G401 (cell line): Measurements from ENCODE around the gene DENND1C. TPM values are rescaled to one million over a fixed set of nuclear protein-coding genes. Genes with fewer than 3 reads are reported as not detected.
"Not testable (repeated sequence)": the region's sequence is repeated elsewhere in the genome, so short reads cannot be mapped to it uniquely, and the experiment has no call there.

Experiments used
- DNase-seq: peaks from one replicate; pipeline ENCODE4 v3.0.0-alpha.2; 2015; ENCODE audit warnings: low spot score
- in situ Hi-C: cut with HindIII; loops from 2 replicates; pipeline ENCODE4 v1.10.0; 2016; ENCODE audit warnings: low sequenced_read_pairs, mixed read lengths
- total RNA-seq: library from RNA; depleted of rRNA; stranded (reverse); fragments of >200 nt; shearing (Covaris generic); gene quantifications from 2 replicates; pipeline ENCODE4 v1.2.3, GENCODE V29; 2014; rRNA removed

DENND1C gene
- total RNA-seq, 1 experiment from 2014 or later = not detected

DNA sequence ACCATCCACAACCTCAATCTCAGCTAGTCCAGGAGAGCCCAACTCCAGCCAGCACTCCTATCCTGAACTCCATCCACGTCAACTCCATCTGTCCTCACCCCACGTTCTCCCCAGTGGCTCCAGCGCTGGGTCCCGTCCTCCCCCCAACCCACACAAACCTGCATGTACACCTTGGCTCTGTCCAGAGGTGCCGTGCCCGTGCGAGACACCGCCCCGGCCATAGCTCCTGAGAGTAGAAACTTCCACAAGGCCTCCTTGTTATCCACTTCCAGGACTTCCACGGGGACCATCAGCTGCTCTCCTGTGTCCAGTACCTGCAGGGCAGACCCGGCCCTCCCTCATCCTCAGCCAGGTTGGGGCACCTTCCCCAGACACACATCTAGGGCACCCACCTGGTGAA, 49.7 kb downstream of the DENND1C start:
- DNase-seq = no peak
- in situ Hi-C loops = no loop called here

GRCh38 chr19:6429419-6430221, 52.0 kb downstream of the DENND1C start:
- DNase-seq = no peak
- in situ Hi-C loops = no loop called here

DNA sequence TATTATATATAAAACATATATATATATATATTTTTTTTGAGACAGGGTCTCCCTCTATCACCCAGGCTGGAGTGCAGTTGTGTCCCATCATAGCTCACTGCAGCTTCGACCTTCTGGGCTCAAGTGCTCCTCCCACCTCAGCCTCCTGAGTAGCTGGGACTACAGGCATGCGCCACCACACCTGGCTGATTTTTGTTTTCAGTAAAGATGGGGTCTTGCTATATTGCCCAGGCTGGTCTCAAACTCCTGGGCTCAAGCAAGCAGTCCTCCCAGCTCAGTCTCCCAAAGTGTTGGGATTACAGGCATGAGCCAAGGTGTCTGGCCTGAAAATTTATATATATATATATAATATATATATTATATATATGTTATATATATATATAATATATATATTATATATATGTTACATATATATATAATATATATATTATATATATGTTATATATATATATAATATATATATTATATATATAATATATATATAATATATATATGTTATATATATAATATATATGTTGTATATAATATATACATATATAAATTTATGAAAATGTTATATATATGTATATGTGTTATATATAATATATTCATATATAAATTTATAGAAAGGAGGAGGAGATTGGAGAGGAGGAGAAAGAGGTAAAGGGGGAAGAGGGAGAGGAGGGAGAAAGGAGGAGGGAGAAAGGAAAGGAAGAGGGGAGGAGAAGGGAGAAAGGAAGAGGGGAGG, 52.7 kb downstream of the DENND1C start:
- in situ Hi-C loops, DNase-seq: not testable (repeated sequence)

GRCh38 chr19:6427131-6427530, 54.5 kb downstream of the DENND1C start:
- in situ Hi-C loops = no loop called here
- no peak for DNase-seq

- no peak for DNase-seq
- in situ Hi-C loops = no loop called here
These were observed 55.6 kb downstream of the DENND1C start for GRCh38 chr19:6425732-6426620.

DNA sequence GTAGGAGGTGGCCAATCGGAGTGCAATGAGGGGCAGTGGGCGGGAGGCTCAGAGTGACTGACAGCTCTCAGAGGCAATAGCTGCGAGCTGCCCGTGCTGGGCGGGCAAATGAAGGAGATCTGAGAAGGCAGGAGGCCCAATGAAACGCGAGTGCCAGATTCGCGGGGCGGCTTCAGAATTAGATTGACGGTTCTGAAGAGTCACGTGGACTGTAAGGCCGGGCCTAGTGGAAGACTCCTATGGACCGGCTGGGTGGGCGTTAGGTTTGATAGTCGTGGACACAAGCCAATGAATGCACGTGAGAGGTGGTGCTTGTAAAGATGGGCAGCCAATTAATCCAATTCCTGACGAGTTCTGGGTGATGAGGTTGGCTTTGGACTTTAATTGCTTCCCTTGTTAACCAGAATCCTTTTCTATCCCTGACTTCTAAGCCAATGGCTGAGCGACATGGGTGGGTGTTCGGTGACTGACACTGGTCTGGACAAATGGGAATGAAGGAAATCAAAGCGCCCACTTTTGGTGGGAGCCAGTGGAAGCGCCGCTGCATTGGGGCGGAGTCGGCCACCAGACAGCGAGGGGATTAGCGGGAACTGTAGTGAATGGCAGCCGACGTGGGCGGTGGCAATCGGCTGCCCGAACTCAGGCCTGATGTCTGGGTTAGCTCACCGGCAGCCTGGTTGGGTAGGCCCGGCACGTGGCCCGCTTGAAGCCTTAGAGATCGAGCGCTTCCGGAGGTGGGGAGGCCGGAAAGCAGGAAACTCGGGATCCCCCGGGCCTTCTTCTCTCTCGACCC, 56.5 kb downstream of the DENND1C start:
- in situ Hi-C loops = no loop called here

GRCh38 chr19:6424195-6424938, 57.2 kb downstream of the DENND1C start, which contains the start of gene KHSRP:
KHSRP (minus strand) TSS chr19:6424811; CDS start chr19:6424701, 110 bp downstream.
- in situ Hi-C loops = no loop called here
- no peak for DNase-seq

More for the DNA sequence above, 56.5 kb downstream of the DENND1C start:
- DNase-seq = peak; percentile 100

DNA sequence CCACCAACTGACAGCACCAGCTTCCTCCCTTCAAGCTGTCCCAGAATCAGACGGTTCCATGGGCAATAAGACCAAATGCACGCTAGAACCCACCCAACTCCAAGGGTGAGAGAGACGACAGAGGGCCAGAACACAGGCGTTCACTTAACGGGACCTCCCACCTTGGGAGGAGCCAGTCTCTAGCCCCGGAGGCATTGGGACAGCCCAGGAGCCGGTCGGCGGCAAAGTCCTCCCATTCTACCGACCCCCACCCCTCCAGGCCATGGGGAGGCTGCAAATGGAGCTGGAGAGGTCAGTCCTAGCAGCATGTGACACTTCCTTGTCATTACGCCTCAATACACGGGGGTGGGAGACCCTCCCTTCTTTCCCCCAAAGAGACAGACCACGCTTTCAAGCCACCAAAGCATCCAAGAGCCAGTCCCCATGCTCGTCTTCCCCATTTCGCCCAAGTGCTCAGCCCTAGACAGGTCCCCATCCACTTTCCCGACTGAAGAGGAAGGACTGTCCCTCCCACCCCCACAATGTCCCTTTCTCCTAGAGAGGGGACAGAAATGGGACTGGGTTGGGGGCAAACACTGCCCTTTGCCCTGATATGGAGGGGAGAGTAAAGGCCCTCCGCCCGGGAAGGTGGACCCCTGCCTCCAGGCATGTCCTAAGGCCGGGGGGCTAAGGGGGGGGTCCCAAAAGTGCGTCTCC, 57.9 kb downstream of the DENND1C start:
- DNase-seq = peak; percentile 33
- in situ Hi-C loops = no loop called here

DNA sequence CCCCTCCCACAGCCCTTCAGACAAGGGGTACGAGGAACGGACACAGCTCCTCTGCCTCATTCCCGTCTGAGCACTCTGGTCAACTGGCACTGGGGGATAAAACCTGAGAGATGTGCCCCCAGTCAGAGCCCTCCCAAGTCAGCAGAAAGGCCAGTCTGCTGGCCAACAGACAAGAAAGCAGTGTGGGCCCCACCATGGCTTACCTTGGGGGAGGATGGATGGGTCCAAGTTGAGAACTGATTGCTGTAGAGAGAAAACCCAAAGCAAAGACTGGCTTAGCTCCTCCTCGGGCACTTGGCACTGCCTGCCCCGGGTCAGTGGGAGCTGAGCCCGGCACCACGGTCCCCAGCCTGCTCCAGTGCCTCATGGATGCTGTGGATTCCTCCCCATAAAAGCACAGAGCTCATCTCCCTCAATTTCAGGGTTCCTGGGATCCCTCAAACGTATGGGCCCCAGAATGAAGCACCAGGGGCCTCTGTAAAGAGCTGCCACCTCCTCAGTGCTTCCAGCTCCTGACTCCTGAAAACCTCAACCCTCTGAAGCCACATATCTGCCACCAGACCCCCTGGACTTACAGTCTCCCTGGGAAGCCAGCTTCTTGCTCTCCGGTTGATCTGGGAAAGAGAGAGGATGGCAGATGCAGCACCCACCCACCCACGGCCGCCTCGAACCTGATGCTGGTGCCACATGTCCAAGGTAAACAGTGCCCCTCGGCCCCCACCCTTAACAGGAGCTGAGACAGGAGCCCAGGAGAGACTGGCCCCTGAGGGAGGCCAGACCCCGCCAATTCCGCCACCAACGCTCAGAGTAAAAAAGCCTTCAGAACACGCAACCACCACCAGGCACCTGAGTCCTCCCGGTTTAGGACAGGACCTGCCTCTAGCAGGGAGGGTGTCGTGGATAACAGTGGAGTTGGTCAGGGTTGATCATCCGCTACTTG, 60.2 kb downstream of the DENND1C start:
- in situ Hi-C loops = no loop called here
- no peak for DNase-seq

DNA sequence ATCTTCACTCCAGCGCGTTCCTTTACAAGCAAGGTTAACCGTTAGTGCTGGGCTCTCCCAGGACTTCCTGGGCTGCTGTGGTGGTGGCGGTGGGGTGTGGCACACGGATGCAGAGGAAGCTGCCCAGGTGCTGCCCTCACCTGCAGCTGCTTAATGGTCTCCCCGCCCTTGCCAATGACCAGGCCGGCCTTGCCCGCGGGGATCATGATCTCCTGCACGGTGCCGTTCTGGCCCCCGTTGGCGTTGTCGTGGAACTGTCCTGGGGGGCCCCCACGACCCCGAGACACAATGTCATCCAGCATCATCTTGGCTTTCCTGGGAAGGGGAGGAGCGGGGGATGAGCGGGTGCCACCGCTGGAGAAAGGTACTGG, 63.0 kb downstream of the DENND1C start:
- no peak for DNase-seq
- in situ Hi-C loops = no loop called here

DNA sequence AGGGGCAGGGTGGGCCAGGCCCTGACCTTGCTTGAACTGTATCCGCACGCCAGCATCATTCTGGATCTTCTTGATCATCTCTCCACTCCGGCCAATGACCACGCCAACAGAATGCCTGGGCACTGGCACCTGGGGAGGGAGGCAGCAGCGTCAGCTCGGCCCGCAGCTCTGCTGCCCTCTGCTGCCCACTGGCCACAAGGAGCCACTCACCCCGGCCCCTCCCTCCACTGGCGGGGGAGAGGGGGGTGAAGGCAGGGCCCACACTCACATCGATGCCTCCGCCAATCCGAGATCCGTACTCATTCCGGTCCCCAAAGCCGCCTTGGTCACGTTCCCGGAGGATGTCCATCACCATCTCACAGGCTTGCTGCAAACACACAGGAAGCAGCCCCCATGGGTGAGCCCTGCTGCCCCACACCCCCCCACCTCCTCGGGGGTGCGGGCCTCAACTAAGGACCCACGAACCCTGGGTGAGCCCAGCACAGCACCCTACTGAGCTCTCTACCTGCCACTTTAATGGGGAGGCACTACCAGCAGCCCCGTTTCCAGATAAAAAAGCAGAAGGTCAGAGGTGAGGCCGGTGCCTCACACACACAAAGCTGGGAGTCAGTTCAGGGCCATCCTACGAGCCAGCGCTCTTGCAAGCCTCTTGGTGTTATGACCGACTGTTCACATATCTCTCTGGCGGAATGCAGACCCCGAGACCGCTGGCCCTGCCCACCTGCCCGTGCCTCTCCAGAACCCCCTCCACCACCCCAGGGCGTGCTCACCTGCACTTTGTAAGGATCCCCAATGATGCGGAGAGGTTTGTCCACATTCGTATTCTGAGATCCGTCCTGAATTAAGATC, 63.6 kb downstream of the DENND1C start:
- DNase-seq = peak; percentile 87
- in situ Hi-C loops = no loop called here

Other genes with a start within 250 kb of the DENND1C start
- 5.6 and 7.5 TPM in 2 replicates for gene MLLT1, start 201.8 kb downstream of the DENND1C start, total RNA-seq
- not detected in 2 replicates for gene ACER1, start 148.2 kb downstream of the DENND1C start, total RNA-seq
- gene CLPP, start 120.3 kb downstream of the DENND1C start, total RNA-seq = 145 and 195 TPM in 2 replicates
- 105 and 149 TPM in 2 replicates for gene ALKBH7, start 109.0 kb downstream of the DENND1C start, total RNA-seq
- 1.1 and 1.4 TPM in 2 replicates for gene PSPN, start 105.9 kb downstream of the DENND1C start, total RNA-seq
- 147 and 163 TPM in 2 replicates for gene GTF2F1, start 88.6 kb downstream of the DENND1C start, total RNA-seq
- gene KHSRP, start 57.0 kb downstream of the DENND1C start, total RNA-seq = 170 and 189 TPM in 2 replicates
- gene SLC25A41, start 48.0 kb downstream of the DENND1C start, total RNA-seq = 1.3 TPM in 1 of 2 replicates, not detected in the other
- 57.6 and 60.6 TPM in 2 replicates for gene SLC25A23, start 22.0 kb downstream of the DENND1C start, total RNA-seq
- 1.9 TPM in 1 of 2 replicates, not detected in the other for gene CRB3, start 17.5 kb downstream of the DENND1C start, total RNA-seq
- 2.1 and 3.3 TPM in 2 replicates for gene TUBB4A, start 20.5 kb upstream of the DENND1C start, total RNA-seq
- gene TNFSF9, start 49.2 kb upstream of the DENND1C start, total RNA-seq = 39.0 and 60.2 TPM in 2 replicates
- gene CD70, start 109.4 kb upstream of the DENND1C start, total RNA-seq = 131 and 143 TPM in 2 replicates
- not detected in 2 replicates for gene TNFSF14, start 188.4 kb upstream of the DENND1C start, total RNA-seq
- gene C3, start 238.9 kb upstream of the DENND1C start, total RNA-seq = 2.1 and 2.3 TPM in 2 replicates